Stimulated activated CD4-positive, alpha-beta T cell treated with anti-CD3 and anti-CD28 coated beads, Interleukin-4, amount 100 ng/mL, for 1 hour (primary cell): ENCODE data around the gene KYNU.
"Not testable (repeated sequence)": the region's sequence is repeated elsewhere in the genome, so short reads cannot be mapped to it uniquely, and the experiment has no call there.

ENCODE experiments used
- DNase-seq: peaks from one replicate; pipeline ENCODE4 v3.0.0-alpha.2; 2020

Gene KYNU

GRCh38 chr2:142920571-142920970 is 43.1 kb downstream of the KYNU start:
- DNase-seq = no peak

GRCh38 chr2:142926445-142926844 is 49.0 kb downstream of the KYNU start:
- DNase-seq = no peak

- no peak for DNase-seq
Observed at GRCh38 chr2:142930835-142931398, 53.5 kb downstream of the KYNU start.

GRCh38 chr2:142933916-142934315 is 56.5 kb downstream of the KYNU start:
- no peak for DNase-seq

- DNase-seq = no peak
Observed at GRCh38 chr2:142935563-142936089, 58.2 kb downstream of the KYNU start.

GRCh38 chr2:142936629-142937028 is 59.2 kb downstream of the KYNU start:
- DNase-seq = no peak

- no peak for DNase-seq
Observed at GRCh38 chr2:142937347-142937746, 59.9 kb downstream of the KYNU start.

GRCh38 chr2:142938240-142938639 is 60.8 kb downstream of the KYNU start:
- no peak for DNase-seq

- DNase-seq = no peak
Observed at GRCh38 chr2:142940606-142941223, 63.3 kb downstream of the KYNU start.

- DNase-seq = no peak
Observed at GRCh38 chr2:142942690-142943089, 65.2 kb downstream of the KYNU start.

GRCh38 chr2:142944264-142944663 is 66.8 kb downstream of the KYNU start:
- no peak for DNase-seq

GRCh38 chr2:142944721-142945120 is 67.3 kb downstream of the KYNU start:
- no peak for DNase-seq

- no peak for DNase-seq
Observed at GRCh38 chr2:142946941-142947340, 69.5 kb downstream of the KYNU start.

GRCh38 chr2:142948723-142949122 is 71.3 kb downstream of the KYNU start:
- DNase-seq = not testable (repeated sequence)

- DNase-seq = not testable (repeated sequence)
Observed at GRCh38 chr2:142950323-142950722, 72.9 kb downstream of the KYNU start.

GRCh38 chr2:142951190-142952007 is 73.9 kb downstream of the KYNU start:
- no peak for DNase-seq

GRCh38 chr2:142952018-142952417 is 74.6 kb downstream of the KYNU start:
- no peak for DNase-seq

GRCh38 chr2:142952793-142953494 is 75.5 kb downstream of the KYNU start:
- no peak for DNase-seq

GRCh38 chr2:142954493-142954892 is 77.0 kb downstream of the KYNU start:
- no peak for DNase-seq

GRCh38 chr2:142957144-142957543 is 79.7 kb downstream of the KYNU start:
- DNase-seq = no peak

- no peak for DNase-seq
Observed at GRCh38 chr2:142961202-142961601, 83.7 kb downstream of the KYNU start.

- no peak for DNase-seq
Observed at GRCh38 chr2:142965443-142965842, 88.0 kb downstream of the KYNU start.

GRCh38 chr2:142966284-142966683 is 88.8 kb downstream of the KYNU start:
- no peak for DNase-seq
